PFSK-1 (cell line): ENCODE measurements around the gene NFIA.
A peak's percentile ranks its signal among the peaks of the same experiment; 100 is the strongest.

Experiments
- FOXP2 ChIP-seq: optimal IDR thresholded peaks from 2 replicates; pipeline ENCODE3; 2011; ENCODE audit warnings: borderline replicate concordance, control low read depth, inconsistent platforms; ENCODE audit not compliant: insufficient read depth; ENCODE audit errors: extremely low read length, extremely low read depth
- POLR2AphosphoS5 ChIP-seq: IDR thresholded peaks from 2 replicates; pipeline ENCODE4 v1.6.1; 2012; ENCODE audit warnings: low read depth, mild to moderate bottlenecking, control low read depth, low read length, moderate library complexity
- SIN3A ChIP-seq: IDR thresholded peaks from 2 replicates; pipeline ENCODE4 v1.6.1; 2012; ENCODE audit warnings: mild to moderate bottlenecking, low read length, moderate library complexity, borderline replicate concordance; ENCODE audit not compliant: insufficient read depth
- TAF1 ChIP-seq: IDR thresholded peaks from 2 replicates; pipeline ENCODE4 v1.6.1; 2012; ENCODE audit warnings: low read length, control low read depth, borderline replicate concordance; ENCODE audit not compliant: insufficient read depth
- TF ChIP-seq, protein P1 (sequence below), 2 experiments: IDR thresholded peaks; 2 replicates each; pipeline versions ENCODE4 v1.6.1 to v1.8.0; 2011 to 2012; ENCODE audit warnings: low read depth in 2 of 2, low read length in 2 of 2, control low read depth in 1 of 2, inconsistent platforms in 1 of 2, mild to moderate bottlenecking in 1 of 2, moderate library complexity in 1 of 2; ENCODE audit not compliant: insufficient read depth in 1 of 2

The NFIA gene

DNA sequence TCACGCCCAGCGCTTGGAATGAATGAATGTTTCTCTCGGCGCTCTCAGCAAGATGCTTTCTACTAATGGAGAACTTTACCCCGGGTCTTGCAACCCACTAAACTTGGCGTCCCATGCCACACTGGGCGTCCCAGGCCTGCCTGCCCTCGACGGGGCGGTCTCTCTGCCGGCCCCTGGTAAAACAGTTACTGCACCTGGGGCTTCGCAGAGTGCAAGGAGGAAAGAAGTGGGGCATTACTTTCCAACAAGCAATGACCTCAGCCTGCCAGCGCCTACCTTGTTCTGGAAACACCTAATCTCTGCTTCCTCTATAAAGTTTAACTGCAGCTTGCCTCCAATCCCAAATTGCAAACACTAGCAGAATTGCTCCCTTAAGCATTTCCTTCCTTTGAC, 27.8 kb upstream of the NFIA start:
- no peak for TF ChIP-seq POLR2AphosphoS5
- TF ChIP-seq, protein P1, sequence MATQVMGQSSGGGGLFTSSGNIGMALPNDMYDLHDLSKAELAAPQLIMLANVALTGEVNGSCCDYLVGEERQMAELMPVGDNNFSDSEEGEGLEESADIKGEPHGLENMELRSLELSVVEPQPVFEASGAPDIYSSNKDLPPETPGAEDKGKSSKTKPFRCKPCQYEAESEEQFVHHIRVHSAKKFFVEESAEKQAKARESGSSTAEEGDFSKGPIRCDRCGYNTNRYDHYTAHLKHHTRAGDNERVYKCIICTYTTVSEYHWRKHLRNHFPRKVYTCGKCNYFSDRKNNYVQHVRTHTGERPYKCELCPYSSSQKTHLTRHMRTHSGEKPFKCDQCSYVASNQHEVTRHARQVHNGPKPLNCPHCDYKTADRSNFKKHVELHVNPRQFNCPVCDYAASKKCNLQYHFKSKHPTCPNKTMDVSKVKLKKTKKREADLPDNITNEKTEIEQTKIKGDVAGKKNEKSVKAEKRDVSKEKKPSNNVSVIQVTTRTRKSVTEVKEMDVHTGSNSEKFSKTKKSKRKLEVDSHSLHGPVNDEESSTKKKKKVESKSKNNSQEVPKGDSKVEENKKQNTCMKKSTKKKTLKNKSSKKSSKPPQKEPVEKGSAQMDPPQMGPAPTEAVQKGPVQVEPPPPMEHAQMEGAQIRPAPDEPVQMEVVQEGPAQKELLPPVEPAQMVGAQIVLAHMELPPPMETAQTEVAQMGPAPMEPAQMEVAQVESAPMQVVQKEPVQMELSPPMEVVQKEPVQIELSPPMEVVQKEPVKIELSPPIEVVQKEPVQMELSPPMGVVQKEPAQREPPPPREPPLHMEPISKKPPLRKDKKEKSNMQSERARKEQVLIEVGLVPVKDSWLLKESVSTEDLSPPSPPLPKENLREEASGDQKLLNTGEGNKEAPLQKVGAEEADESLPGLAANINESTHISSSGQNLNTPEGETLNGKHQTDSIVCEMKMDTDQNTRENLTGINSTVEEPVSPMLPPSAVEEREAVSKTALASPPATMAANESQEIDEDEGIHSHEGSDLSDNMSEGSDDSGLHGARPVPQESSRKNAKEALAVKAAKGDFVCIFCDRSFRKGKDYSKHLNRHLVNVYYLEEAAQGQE (IDR thresholded peaks at IDR 0.05; ENCODE audit: insufficient read depth in 1 of 2, low read depth in 2 of 2, low read length in 2 of 2) = no peak
- TF ChIP-seq TAF1 = no peak
- TF ChIP-seq FOXP2 = no peak
- TF ChIP-seq SIN3A = no peak

DNA sequence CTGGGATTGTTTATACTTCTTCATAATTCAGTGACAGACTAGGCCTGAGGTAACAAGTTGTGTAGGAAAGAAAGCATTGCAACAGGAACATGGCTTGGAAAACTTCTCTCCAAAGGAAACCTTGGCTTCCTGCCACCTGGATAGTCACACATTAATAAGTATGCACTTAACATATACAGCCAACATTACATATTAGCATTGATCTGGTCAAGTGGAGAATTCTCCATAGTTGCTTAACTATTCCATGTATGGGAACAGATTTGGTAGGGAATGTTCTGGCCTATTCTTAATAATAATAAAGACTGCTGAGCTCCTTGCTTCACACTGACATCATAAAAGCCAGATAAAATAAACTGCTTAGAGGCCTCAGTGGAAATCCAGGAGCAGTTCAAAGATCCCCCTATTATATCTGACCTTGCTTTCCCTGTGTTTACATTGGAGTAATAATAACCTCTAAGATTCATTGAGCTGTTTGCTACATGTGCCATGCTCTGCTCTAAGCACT, 27.2 kb upstream of the NFIA start:
- no peak for TF ChIP-seq POLR2AphosphoS5
- TF ChIP-seq, protein P1 (IDR thresholded peaks at IDR 0.05; ENCODE audit: insufficient read depth in 1 of 2, low read depth in 2 of 2, low read length in 2 of 2) = no peak
- TF ChIP-seq SIN3A = no peak
- TF ChIP-seq FOXP2 = no peak
- no peak for TF ChIP-seq TAF1

DNA sequence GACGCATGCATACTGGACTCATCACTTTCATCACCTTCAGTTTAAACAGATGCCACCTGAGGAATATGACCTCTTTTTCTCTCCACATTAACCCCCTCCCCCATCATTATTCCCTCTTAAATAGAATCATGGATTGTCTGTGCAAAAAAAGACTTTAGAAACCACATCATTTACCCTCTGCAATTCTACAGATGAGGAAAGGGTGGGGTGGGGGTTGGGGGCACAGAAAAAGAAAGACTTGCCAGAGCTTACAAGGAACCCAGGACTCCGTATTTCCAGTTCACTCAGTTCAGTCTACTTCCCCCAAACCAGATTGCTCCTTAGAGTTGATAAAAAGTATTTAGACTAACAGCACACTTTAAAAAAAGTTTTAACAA, 26.2 kb upstream of the NFIA start:
- no peak for TF ChIP-seq POLR2AphosphoS5
- TF ChIP-seq, protein P1 (IDR thresholded peaks at IDR 0.05; ENCODE audit: insufficient read depth in 1 of 2, low read depth in 2 of 2, low read length in 2 of 2) = no peak
- TF ChIP-seq TAF1 = no peak
- TF ChIP-seq SIN3A = no peak
- TF ChIP-seq FOXP2 = no peak

DNA sequence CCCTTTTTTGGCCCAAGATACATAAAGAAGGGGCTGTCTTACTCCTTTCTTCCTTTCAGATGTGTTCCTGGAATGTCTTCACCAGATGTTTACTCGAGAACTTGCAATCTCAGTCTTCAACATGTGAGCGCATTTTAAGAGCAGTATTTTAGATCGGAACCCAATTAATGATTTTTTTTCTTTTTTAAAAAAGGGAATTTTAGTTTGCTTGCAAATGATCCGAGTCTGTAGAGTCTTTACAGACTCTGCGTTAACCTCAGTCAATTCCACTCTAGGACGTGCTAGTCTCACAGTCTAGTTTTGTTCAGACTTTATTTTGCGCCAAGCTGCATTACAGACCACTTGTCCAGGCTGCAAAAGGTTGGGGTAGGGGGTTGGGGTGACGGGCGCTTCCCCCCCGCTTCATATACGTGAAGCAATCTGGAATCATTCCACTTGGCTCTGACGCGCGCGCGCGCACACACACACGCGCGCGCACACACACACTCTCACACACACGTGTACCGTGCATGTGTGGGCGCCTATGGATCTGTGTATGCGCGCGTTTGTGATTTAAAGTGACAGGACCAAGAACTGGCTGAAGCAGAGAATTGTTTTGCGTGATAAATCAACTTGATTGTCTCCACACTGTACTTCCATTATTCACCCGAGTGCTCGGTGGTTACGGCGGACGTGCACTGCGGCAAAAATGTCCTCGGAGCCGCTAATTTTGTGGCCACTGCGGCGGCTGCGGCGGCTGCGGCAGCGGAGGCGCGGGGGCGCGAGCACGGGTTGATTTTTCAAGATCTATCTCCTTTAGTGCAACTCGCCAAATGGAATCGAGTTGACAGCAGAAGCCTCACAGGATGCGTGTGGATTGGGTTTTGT, 25.6 kb upstream of the NFIA start:
- TF ChIP-seq POLR2AphosphoS5 (no peak), TAF1 (no peak), FOXP2 (no peak), SIN3A (peak; percentile 70; the same call in 1 of the 2 replicates)
- TF ChIP-seq, protein P1 (IDR thresholded peaks at IDR 0.05; ENCODE audit: insufficient read depth in 1 of 2, low read depth in 2 of 2, low read length in 2 of 2) = no peak
